ENCODE measurements around the gene MAMDC2. TPM values are rescaled to one million over a fixed set of nuclear protein-coding genes. Genes with fewer than 3 reads are reported as not detected.

MAMDC2 gene
- total RNA-seq, 3 donors from 2014 or later (not counting 1 experiment from before 2014, with no cell fraction given): 0.10 to 0.32 TPM; not detected in 1

DNA sequence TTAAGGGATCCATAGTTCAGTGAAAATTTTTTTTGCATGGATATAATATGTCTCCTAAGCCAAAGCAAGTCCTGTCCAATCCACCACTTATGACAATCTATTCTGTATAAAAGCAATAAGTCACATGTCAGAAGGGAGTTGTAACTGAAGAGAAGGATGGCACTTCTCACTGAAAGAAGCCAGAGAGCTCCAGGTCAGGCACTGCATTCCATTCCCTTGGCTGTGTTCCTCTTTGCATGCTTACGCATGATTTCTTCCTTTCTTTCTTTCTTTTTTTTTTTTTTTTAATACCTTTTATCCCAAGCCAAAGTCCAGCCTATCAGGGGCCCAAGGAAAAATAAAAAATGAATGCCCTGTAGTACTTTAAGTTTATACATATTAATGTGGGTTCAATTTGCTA is 39.8 kb downstream of the MAMDC2 start:
- intact Hi-C loops (cut with micrococcal nuclease): no loop called here
- peaks cover 0 to 5% of the 10 kb centered on the region in 2 donors for H3K4me1 Mint-ChIP-seq
- no peak for DNase-seq

DNA sequence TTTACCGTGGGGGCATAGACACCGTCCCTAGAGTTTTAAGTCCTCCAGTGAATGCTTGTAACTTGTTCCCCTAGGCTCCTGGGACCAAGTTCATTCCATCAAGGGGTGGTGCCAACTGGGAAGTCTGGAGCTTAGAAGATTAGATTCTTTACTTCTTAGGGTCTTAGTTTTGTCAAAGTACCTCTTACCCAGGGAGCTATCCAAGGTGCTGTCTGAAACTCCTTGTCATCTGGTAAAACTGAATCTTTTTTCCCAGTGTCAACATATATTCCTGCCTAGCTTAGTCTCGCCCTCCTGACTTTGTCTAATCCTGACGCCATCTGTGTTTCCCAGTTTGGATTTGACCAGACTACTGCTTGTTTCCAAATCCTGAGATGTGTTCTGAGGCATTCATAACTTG is 41.6 kb downstream of the MAMDC2 start:
- H3K4me1 Mint-ChIP-seq: peaks cover 0 to 5% of the 10 kb centered on the region in 2 donors
- H3K9me3 Mint-ChIP-seq: no peaks in the 10 kb centered on the region
- no peak overlapping the region for H3K27ac ChIP-seq (ENCODE audit: low read length)
- H3K27me3 ChIP-seq (ENCODE audit: control insufficient read depth, insufficient read depth, low read length): no peaks in the 10 kb centered on the region
- H3K27me3 Mint-ChIP-seq (ENCODE audit: low read depth in 2 of 2): peaks cover 6 to 7% of the 10 kb centered on the region in 2 donors
- H3K27ac Mint-ChIP-seq: no peak overlapping the region
- WGBS (ENCODE audit: insufficient coverage): 79% methylated on average over 4 of the region's 4 CpGs
- intact Hi-C loops (cut with micrococcal nuclease): no loop called here
- H3K9me3 ChIP-seq (ENCODE audit: control insufficient read depth, insufficient read depth, low read length): no peaks in the 10 kb centered on the region
- no peaks in the 10 kb centered on the region for H3K4me1 ChIP-seq (ENCODE audit: control insufficient read depth, insufficient read depth, low read length)
- no peaks in the 10 kb centered on the region for H3K36me3 Mint-ChIP-seq
- no peak overlapping the region for H3K4me3 ChIP-seq (ENCODE audit: low read length)
- TF ChIP-seq, protein P1, sequence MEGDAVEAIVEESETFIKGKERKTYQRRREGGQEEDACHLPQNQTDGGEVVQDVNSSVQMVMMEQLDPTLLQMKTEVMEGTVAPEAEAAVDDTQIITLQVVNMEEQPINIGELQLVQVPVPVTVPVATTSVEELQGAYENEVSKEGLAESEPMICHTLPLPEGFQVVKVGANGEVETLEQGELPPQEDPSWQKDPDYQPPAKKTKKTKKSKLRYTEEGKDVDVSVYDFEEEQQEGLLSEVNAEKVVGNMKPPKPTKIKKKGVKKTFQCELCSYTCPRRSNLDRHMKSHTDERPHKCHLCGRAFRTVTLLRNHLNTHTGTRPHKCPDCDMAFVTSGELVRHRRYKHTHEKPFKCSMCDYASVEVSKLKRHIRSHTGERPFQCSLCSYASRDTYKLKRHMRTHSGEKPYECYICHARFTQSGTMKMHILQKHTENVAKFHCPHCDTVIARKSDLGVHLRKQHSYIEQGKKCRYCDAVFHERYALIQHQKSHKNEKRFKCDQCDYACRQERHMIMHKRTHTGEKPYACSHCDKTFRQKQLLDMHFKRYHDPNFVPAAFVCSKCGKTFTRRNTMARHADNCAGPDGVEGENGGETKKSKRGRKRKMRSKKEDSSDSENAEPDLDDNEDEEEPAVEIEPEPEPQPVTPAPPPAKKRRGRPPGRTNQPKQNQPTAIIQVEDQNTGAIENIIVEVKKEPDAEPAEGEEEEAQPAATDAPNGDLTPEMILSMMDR (IDR thresholded peaks at IDR 0.05): no peak
- H3K4me3 Mint-ChIP-seq: no peak overlapping the region
- H3K36me3 ChIP-seq (ENCODE audit: control insufficient read depth, insufficient read depth, low read length): no peaks in the 10 kb centered on the region
- ATAC-seq (no peak), DNase-seq (no peak)

More for the DNA sequence above, 39.8 kb downstream of the MAMDC2 start:
- H3K9me3 ChIP-seq (ENCODE audit: control insufficient read depth, insufficient read depth, low read length): no peaks in the 10 kb centered on the region
- no peak overlapping the region for H3K4me3 ChIP-seq (ENCODE audit: low read length)
- no peaks in the 10 kb centered on the region for H3K4me1 ChIP-seq (ENCODE audit: control insufficient read depth, insufficient read depth, low read length)
- Mint-ChIP-seq H3K36me3 (no peaks in the 10 kb centered on the region), H3K9me3 (no peaks in the 10 kb centered on the region), H3K4me3 (no peak overlapping the region), H3K27me3 (ENCODE audit: low read depth in 2 of 2) (peaks cover 6 to 7% of the 10 kb centered on the region in 2 donors), H3K27ac (no peak overlapping the region)
- H3K27ac ChIP-seq (ENCODE audit: low read length): no peak overlapping the region
- H3K27me3 ChIP-seq (ENCODE audit: control insufficient read depth, insufficient read depth, low read length): no peaks in the 10 kb centered on the region
- 100% methylated on average over 1 of the region's 1 CpG for WGBS (ENCODE audit: insufficient coverage)
- TF ChIP-seq, protein P1 (IDR thresholded peaks at IDR 0.05): no peak
- H3K36me3 ChIP-seq (ENCODE audit: control insufficient read depth, insufficient read depth, low read length): no peaks in the 10 kb centered on the region
- no peak for ATAC-seq

DNA sequence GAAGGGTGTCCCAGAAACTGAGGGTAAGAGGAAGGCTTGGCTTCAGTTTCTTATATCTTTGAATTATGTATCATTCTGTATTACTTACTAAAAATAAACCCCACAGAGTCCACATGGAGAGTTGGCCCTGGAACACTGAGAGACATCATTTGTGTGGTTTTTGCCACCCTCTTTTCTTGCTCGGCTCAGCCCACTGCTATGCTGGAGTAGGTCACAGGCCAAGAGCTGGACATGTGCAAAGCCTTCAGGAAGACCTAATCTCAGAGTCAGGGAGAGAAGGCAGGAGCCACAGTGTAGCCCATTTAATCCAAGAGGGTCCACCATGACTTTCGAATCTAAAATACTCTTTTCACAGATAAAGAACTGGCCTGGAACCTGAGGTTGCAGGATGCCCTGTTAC is 47.5 kb downstream of the MAMDC2 start:
- H3K9me3 ChIP-seq (ENCODE audit: control insufficient read depth, insufficient read depth, low read length): no peaks in the 10 kb centered on the region
- Mint-ChIP-seq H3K9me3 (no peaks in the 10 kb centered on the region), H3K36me3 (no peaks in the 10 kb centered on the region), H3K27ac (no peak overlapping the region), H3K4me1 (peaks cover 7% of the 10 kb centered on the region in 2 donors), H3K4me3 (no peak overlapping the region), H3K27me3 (ENCODE audit: low read depth in 2 of 2) (peaks cover 0 to 2% of the 10 kb centered on the region in 2 donors)
- 94% methylated on average over 2 of the region's 2 CpGs for WGBS (ENCODE audit: insufficient coverage)
- no peak for DNase-seq
- H3K27me3 ChIP-seq (ENCODE audit: control insufficient read depth, insufficient read depth, low read length): no peaks in the 10 kb centered on the region
- H3K4me3 ChIP-seq (ENCODE audit: low read length): no peak overlapping the region
- intact Hi-C loops (cut with micrococcal nuclease): no loop called here
- H3K4me1 ChIP-seq (ENCODE audit: control insufficient read depth, insufficient read depth, low read length): peaks cover 6% of the 10 kb centered on the region
- H3K36me3 ChIP-seq (ENCODE audit: control insufficient read depth, insufficient read depth, low read length): no peaks in the 10 kb centered on the region
- TF ChIP-seq, protein P1 (IDR thresholded peaks at IDR 0.05): no peak
- no peak overlapping the region for H3K27ac ChIP-seq (ENCODE audit: low read length)
- ATAC-seq: no peak

DNA sequence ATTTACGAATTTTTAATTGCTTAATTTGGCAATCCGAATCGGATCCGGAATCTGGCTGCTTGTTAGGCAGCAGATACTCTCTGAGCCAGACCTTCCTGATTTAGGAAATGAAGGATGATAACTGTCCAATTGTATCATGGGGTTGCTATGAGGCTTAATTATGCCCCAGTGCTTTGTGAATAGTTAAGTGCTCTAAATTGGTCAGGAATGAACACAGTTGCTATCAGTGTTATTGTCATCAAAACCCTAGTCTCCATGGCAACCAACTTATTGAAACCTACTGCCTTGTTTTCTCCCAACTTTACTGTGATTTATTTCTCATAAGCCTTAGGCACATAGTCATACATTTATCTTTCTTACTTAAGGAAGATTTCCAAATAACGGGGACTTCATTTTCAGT is 47.9 kb downstream of the MAMDC2 start:
- Mint-ChIP-seq H3K27me3 (ENCODE audit: low read depth in 2 of 2) (peaks cover 0 to 2% of the 10 kb centered on the region in 2 donors), H3K9me3 (no peaks in the 10 kb centered on the region), H3K4me3 (no peak overlapping the region), H3K27ac (no peak overlapping the region), H3K36me3 (no peaks in the 10 kb centered on the region), H3K4me1 (peaks cover 7% of the 10 kb centered on the region in 2 donors)
- 93% methylated on average over 4 of the region's 5 CpGs for WGBS (ENCODE audit: insufficient coverage)
- intact Hi-C loops (cut with micrococcal nuclease): no loop called here
- ATAC-seq: no peak
- TF ChIP-seq, protein P1 (IDR thresholded peaks at IDR 0.05): no peak
- peaks cover 6% of the 10 kb centered on the region for H3K4me1 ChIP-seq (ENCODE audit: control insufficient read depth, insufficient read depth, low read length)
- no peak overlapping the region for H3K4me3 ChIP-seq (ENCODE audit: low read length)
- H3K9me3 ChIP-seq (ENCODE audit: control insufficient read depth, insufficient read depth, low read length): no peaks in the 10 kb centered on the region
- no peaks in the 10 kb centered on the region for H3K27me3 ChIP-seq (ENCODE audit: control insufficient read depth, insufficient read depth, low read length)
- DNase-seq: no peak
- H3K36me3 ChIP-seq (ENCODE audit: control insufficient read depth, insufficient read depth, low read length): no peaks in the 10 kb centered on the region
- no peak overlapping the region for H3K27ac ChIP-seq (ENCODE audit: low read length)

Data from natural killer cell (primary cell).